Measurements from ENCODE around the gene CDC42EP4. TPM values are rescaled to one million over a fixed set of nuclear protein-coding genes. Genes with fewer than 3 reads are reported as not detected.

Gene CDC42EP4
- total RNA-seq, 1 donor from 2014 or later = 34.0 TPM

- peak overlapping the region; percentile 94 for H3K27ac ChIP-seq (replicated peaks)
Observed at GRCh38 chr17:73291260-73291801, 20.5 kb downstream of the CDC42EP4 start.

GRCh38 chr17:73290399-73291259 lies 21.2 kb downstream of the CDC42EP4 start:
- Histone ChIP-seq H3K9me3 (replicated peaks) (no peaks in the 10 kb centered on the region), H3K4me3 (peak overlapping the region; percentile 19), H3K4me1 (peaks cover 100% of the 10 kb centered on the region), H3K27me3 (ENCODE audit: low read depth) (no peaks in the 10 kb centered on the region), H3K36me3 (peaks cover 10% of the 10 kb centered on the region), H3K27ac (replicated peaks) (peak overlapping the region; percentile 94)
- no peak for DNase-seq
- intact Hi-C loops (cut with micrococcal nuclease) = no loop called here
- TF ChIP-seq CTCF (IDR thresholded peaks at IDR 0.05; ENCODE audit: borderline replicate concordance) = no peak

More at GRCh38 chr17:73291260-73291801, 20.5 kb downstream of the CDC42EP4 start:
- TF ChIP-seq CTCF (IDR thresholded peaks at IDR 0.05; ENCODE audit: borderline replicate concordance) = no peak
- Histone ChIP-seq H3K27me3 (ENCODE audit: low read depth) (no peaks in the 10 kb centered on the region), H3K9me3 (replicated peaks) (no peaks in the 10 kb centered on the region), H3K4me1 (peaks cover 100% of the 10 kb centered on the region), H3K36me3 (peaks cover 3% of the 10 kb centered on the region), H3K4me3 (peak overlapping the region; percentile 19)
- intact Hi-C loops (cut with micrococcal nuclease) = no loop called here
- DNase-seq = peak; percentile 66

GRCh38 chr17:73289549-73290254 lies 22.1 kb downstream of the CDC42EP4 start:
- intact Hi-C loops (cut with micrococcal nuclease) = no loop called here
- Histone ChIP-seq H3K4me1 (peaks cover 100% of the 10 kb centered on the region), H3K36me3 (peaks cover 19% of the 10 kb centered on the region), H3K4me3 (peak overlapping the region; percentile 18), H3K27me3 (ENCODE audit: low read depth) (no peaks in the 10 kb centered on the region), H3K27ac (replicated peaks) (peak overlapping the region; percentile 94), H3K9me3 (replicated peaks) (no peaks in the 10 kb centered on the region)
- TF ChIP-seq CTCF (IDR thresholded peaks at IDR 0.05; ENCODE audit: borderline replicate concordance) = no peak
- DNase-seq = no peak

GRCh38 chr17:73288534-73289302 lies 23.1 kb downstream of the CDC42EP4 start:
- Histone ChIP-seq H3K4me3 (peak overlapping the region; percentile 18), H3K36me3 (peaks cover 29% of the 10 kb centered on the region), H3K9me3 (replicated peaks) (no peaks in the 10 kb centered on the region), H3K27me3 (ENCODE audit: low read depth) (no peaks in the 10 kb centered on the region), H3K27ac (replicated peaks) (peak overlapping the region; percentile 94), H3K4me1 (peaks cover 100% of the 10 kb centered on the region)
- intact Hi-C loops (cut with micrococcal nuclease) = no loop called here
- peak; percentile 76 for DNase-seq
- TF ChIP-seq CTCF (IDR thresholded peaks at IDR 0.05; ENCODE audit: borderline replicate concordance) = no peak

GRCh38 chr17:73286863-73287296 lies 24.9 kb downstream of the CDC42EP4 start:
- peaks cover 46% of the 10 kb centered on the region for H3K36me3 ChIP-seq
- no peak overlapping the region for H3K4me3 ChIP-seq
- H3K27ac ChIP-seq (replicated peaks) = peak overlapping the region; percentile 94
- H3K4me1 ChIP-seq = peaks cover 100% of the 10 kb centered on the region
- intact Hi-C loops (cut with micrococcal nuclease) = no loop called here
- no peak for DNase-seq
- TF ChIP-seq CTCF (IDR thresholded peaks at IDR 0.05; ENCODE audit: borderline replicate concordance) = no peak
- H3K27me3 ChIP-seq (ENCODE audit: low read depth) = no peaks in the 10 kb centered on the region
- H3K9me3 ChIP-seq (replicated peaks) = no peaks in the 10 kb centered on the region
